ENCODE measurements around the gene TUSC7. TPM values are rescaled to one million over a fixed set of nuclear protein-coding genes. Genes with fewer than 3 reads are reported as not detected.

The TUSC7 gene
- polyA plus RNA-seq, 2 of the 4 experiments (the other 2 are of a cell fraction), result not detected

DNA sequence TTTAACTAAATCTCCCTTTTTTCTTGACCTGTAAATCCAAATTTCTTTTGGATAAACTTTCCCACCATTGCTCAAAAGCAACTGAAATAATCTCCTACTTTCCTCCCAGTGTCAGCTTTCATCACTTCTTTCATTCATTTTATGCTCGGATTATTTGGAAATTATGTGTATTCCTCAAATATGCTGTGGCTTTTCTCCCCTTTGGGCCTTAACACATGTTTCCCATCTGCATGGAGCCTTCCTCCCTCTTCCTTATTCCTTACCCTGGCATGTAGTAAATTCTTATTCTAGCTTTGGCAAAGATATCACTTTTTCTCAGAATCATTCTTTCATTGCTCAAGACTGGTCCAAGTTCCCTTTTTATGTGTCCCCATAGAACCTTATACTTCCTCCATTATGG, 41.8 kb upstream of the TUSC7 start:
- Histone ChIP-seq H3K9me3 (no peaks in the 10 kb centered on the region), H3K27ac (no peak overlapping the region), H3K4me2 (no peak overlapping the region), H3K4me1 (no peaks in the 10 kb centered on the region), H3K4me3 (no peak overlapping the region)
- no peak for ATAC-seq
- WGBS (ENCODE audit: missing lambda C conversion rate), result 28% methylated on average over 1 of the region's 1 CpG
- TF ChIP-seq FOXS1 (CRISPR knock-in tag; IDR thresholded peaks at IDR 0.05) (no peak), ZC3H11A (IDR thresholded peaks at IDR 0.05) (no peak), GATA3 (IDR thresholded peaks at IDR 0.05; ENCODE audit: borderline replicate concordance) (no peak), BHLHE40 (IDR thresholded peaks at IDR 0.05; ENCODE audit: low read depth, low read length) (no peak)
- FAIRE-seq, result no peak
- DNase-seq (ENCODE audit: low read depth in 1 of 2, low spot score in 1 of 2), result no peak
- ChIA-PET CTCF (no interaction called here), POLR2A (no interaction called here)

DNA sequence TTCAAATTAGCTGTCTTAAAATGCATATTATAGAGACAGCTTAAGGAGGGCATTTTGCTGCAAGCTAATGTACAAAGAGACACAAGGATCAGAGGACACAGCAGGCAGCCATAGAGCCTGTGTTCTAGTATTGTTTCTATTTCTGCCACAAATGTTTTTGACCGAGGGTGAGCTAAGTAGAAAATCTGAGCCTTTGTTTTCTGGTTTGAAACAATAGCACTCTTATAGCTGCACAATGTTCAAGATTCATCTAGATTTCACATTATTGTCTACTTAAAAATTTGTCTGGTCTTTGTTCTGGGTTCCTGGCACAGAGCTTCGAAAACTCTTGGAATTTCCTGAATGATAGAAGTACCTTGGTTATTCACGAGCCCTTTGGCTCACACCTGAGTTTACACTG, 40.0 kb upstream of the TUSC7 start:
- H3K9me3 ChIP-seq, result no peaks in the 10 kb centered on the region
- ChIA-PET CTCF (no interaction called here), POLR2A (no interaction called here)
- H3K4me2 ChIP-seq, result no peak overlapping the region
- FAIRE-seq (no peak), DNase-seq (ENCODE audit: low read depth in 1 of 2, low spot score in 1 of 2) (no peak), ATAC-seq (no peak)
- no peak overlapping the region for H3K27ac ChIP-seq
- TF ChIP-seq RNF2 (IDR thresholded peaks at IDR 0.05; ENCODE audit: borderline replicate concordance, low read depth) (no peak), ATOH8 (CRISPR knock-in tag; IDR thresholded peaks at IDR 0.05; ENCODE audit: low read depth) (no peak), MAFK (IDR thresholded peaks at IDR 0.05; ENCODE audit: partially characterized antibody) (no peak), HOXB5 (CRISPR knock-in tag; IDR thresholded peaks at IDR 0.05) (no peak), RAD21 (conservative IDR thresholded peaks at IDR 0.05 in 1 of 2, IDR thresholded peaks at IDR 0.05 in 1 of 2) (no peak), CBX8 (IDR thresholded peaks at IDR 0.05) (no peak), HDAC2 (IDR thresholded peaks at IDR 0.05) (no peak), BCL3 (IDR thresholded peaks at IDR 0.05) (no peak), CTCF (IDR thresholded peaks at IDR 0.05) (no peak), RCOR1 (IDR thresholded peaks at IDR 0.05; ENCODE audit: low read depth, low read length) (no peak), HOXB13 (CRISPR knock-in tag; IDR thresholded peaks at IDR 0.05; ENCODE audit: low read depth) (no peak), JUN (IDR thresholded peaks at IDR 0.05) (no peak), SREBF2 (IDR thresholded peaks at IDR 0.05) (no peak), JUNB (IDR thresholded peaks at IDR 0.05) (no peak), ZNF302 (CRISPR knock-in tag; IDR thresholded peaks at IDR 0.05) (no peak), ZSCAN20 (CRISPR knock-in tag; IDR thresholded peaks at IDR 0.05) (no peak), ZFP36 (IDR thresholded peaks at IDR 0.05; ENCODE audit: borderline replicate concordance, partially characterized antibody) (no peak)
- TF ChIP-seq, protein P1, sequence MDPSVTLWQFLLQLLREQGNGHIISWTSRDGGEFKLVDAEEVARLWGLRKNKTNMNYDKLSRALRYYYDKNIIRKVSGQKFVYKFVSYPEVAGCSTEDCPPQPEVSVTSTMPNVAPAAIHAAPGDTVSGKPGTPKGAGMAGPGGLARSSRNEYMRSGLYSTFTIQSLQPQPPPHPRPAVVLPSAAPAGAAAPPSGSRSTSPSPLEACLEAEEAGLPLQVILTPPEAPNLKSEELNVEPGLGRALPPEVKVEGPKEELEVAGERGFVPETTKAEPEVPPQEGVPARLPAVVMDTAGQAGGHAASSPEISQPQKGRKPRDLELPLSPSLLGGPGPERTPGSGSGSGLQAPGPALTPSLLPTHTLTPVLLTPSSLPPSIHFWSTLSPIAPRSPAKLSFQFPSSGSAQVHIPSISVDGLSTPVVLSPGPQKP (IDR thresholded peaks at IDR 0.05; ENCODE audit: low read depth, low read length), result no peak
- TF ChIP-seq, protein P2, sequence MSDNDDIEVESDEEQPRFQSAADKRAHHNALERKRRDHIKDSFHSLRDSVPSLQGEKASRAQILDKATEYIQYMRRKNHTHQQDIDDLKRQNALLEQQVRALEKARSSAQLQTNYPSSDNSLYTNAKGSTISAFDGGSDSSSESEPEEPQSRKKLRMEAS (IDR thresholded peaks at IDR 0.05), result no peak
- no peak overlapping the region for H3K4me3 ChIP-seq
- no peaks in the 10 kb centered on the region for H3K4me1 ChIP-seq
- 5% methylated on average over 3 of the region's 3 CpGs for WGBS (ENCODE audit: missing lambda C conversion rate)
